Caco-2 (cell line): ENCODE results near the gene FAM81A. TPM values are rescaled to one million over a fixed set of nuclear protein-coding genes. Genes with fewer than 3 reads are reported as not detected.

Source experiments
- BruUV-seq: library from RNA; stranded (reverse); fragments of 400-500 nt; replicated peaks from 2 replicates; lab custom pipeline; 2021; lab: Mats Ljungman, UMichigan
- CTCF ChIA-PET: fragments of 300-600 bp; sonication (Branson Sonifier 250); formaldehyde crosslinking; loops from one replicate; lab custom pipeline; 2022; ENCODE audit warnings: antibody characterized with exemption; lab: Charles Lee
- POLR2A ChIA-PET: fragments of 300-600 bp; sonication (Branson Sonifier 250); formaldehyde crosslinking; loops from one replicate; lab custom pipeline; 2022; ENCODE audit warnings: antibody characterized with exemption; lab: Charles Lee
- DNase-seq, 2 experiments: peaks; one replicate each; pipeline versions ENCODE4 v3.0.0 to v3.0.0-alpha.2; 2020 to 2022
- H3K27me3 ChIP-seq: replicated peaks from 2 replicates; pipeline ENCODE4 v1.6.0; 2011; ENCODE audit warnings: low read length; ENCODE audit not compliant: control insufficient read depth, insufficient read depth
- H3K36me3 ChIP-seq: 2 replicates; pipeline ENCODE4 v1.5.1; 2011; ENCODE audit warnings: low read length; ENCODE audit not compliant: control insufficient read depth, insufficient read depth
- H3K4me1 ChIP-seq: fragments of 250-450 bp; sonication (Bioruptor Pico); 2 replicates; pipeline ENCODE4 v1.5.1; 2020; ENCODE audit warnings: mild to moderate bottlenecking
- H3K4me3 ChIP-seq: 2 replicates; pipeline ENCODE4 v1.5.1; 2011; ENCODE audit warnings: low read depth, mild to moderate bottlenecking, control low read depth, low read length
- H3K9me3 ChIP-seq: fragments of 250-450 bp; sonication (Bioruptor Pico); 2 replicates; pipeline ENCODE4 v1.5.1; 2020; ENCODE audit warnings: mild to moderate bottlenecking, moderate library complexity
- H3K27ac Mint-ChIP-seq: one replicate; pipeline ENCODE4 v1.8.0; 2022; ENCODE audit warnings: mixed read lengths; ENCODE audit not compliant: unreplicated experiment
- H3K27me3 Mint-ChIP-seq: one replicate; pipeline ENCODE4 v1.8.0; 2022; ENCODE audit warnings: mixed read lengths; ENCODE audit not compliant: insufficient read depth, unreplicated experiment
- H3K36me3 Mint-ChIP-seq: one replicate; pipeline ENCODE4 v1.8.0; 2022; ENCODE audit warnings: mild to moderate bottlenecking, mixed read lengths; ENCODE audit not compliant: insufficient read depth, unreplicated experiment
- H3K4me1 Mint-ChIP-seq: one replicate; pipeline ENCODE4 v1.8.0; 2022; ENCODE audit warnings: low read depth, mixed read lengths; ENCODE audit not compliant: unreplicated experiment
- H3K4me3 Mint-ChIP-seq: one replicate; pipeline ENCODE4 v1.8.0; 2022; ENCODE audit warnings: mild to moderate bottlenecking, moderate library complexity, mixed read lengths; ENCODE audit not compliant: unreplicated experiment
- H3K9me3 Mint-ChIP-seq: one replicate; pipeline ENCODE4 v1.8.0; 2022; ENCODE audit warnings: mixed read lengths; ENCODE audit not compliant: unreplicated experiment
- intact Hi-C: fragments of 100-400 bp; cut with micrococcal nuclease; formaldehyde crosslinking; loops from one replicate; pipeline ENCODE4 v1.10.0; 2022; ENCODE audit not compliant: unreplicated experiment
- total RNA-seq: library from RNA; stranded (reverse); gene quantifications from 2 replicates; pipeline ENCODE4 v1.2.3, GENCODE V29; 2022
- TF ChIP-seq, protein P1 (sequence below), 2 experiments: fragments of 200-600 bp in 1 of 2; IDR thresholded peaks; 1 replicate in 1 of 2; 2 replicates in 1 of 2; pipeline versions ENCODE4 v1.5.1 to v1.8.0; 2011 to 2022; ENCODE audit warnings: antibody characterized with exemption in 1 of 2, control low read depth in 1 of 2, inconsistent platforms in 1 of 2, low read depth in 1 of 2, low read length in 1 of 2, mild to moderate bottlenecking in 1 of 2, moderate library complexity in 1 of 2; ENCODE audit not compliant: insufficient read depth in 1 of 2, severe bottlenecking in 1 of 2, unreplicated experiment in 1 of 2

Gene FAM81A
- total RNA-seq, 1 experiment from 2014 or later, result 6.8 TPM

DNA sequence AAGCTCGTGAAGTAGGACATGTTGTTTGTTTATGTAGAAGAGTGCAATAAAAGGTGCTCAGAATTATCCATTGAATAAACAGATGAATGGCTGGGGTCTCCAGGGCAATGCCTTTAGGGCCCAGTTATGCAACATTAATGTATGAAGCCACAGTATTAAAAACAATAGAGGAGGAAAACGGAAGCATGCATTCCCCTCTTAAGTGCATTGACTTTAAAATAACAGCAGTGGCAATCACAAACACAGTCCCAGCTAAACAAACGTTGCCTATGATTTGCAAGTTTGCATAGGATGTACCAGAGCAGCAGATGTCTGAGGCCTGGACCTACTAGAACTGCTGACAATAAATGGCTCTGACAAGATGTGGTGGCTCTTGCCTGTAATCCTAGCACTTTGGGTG, 113.0 kb downstream of the FAM81A start:
- no peaks in the 10 kb centered on the region for H3K9me3 ChIP-seq
- no peak overlapping the region for H3K4me3 Mint-ChIP-seq
- ChIA-PET POLR2A (no interaction called here), CTCF (interaction anchor here (1.2 kb wide), 1 partner anchor 22 kb away, joined by 4 read pairs; no protein-coding TSS in a partner anchor)
- H3K4me1 Mint-ChIP-seq, result peaks cover 34% of the 10 kb centered on the region
- no peak overlapping the region for H3K27ac Mint-ChIP-seq
- H3K9me3 Mint-ChIP-seq, result peaks cover 11% of the 10 kb centered on the region
- DNase-seq, result peak; percentile 24 to 43
- TF ChIP-seq, protein P1, sequence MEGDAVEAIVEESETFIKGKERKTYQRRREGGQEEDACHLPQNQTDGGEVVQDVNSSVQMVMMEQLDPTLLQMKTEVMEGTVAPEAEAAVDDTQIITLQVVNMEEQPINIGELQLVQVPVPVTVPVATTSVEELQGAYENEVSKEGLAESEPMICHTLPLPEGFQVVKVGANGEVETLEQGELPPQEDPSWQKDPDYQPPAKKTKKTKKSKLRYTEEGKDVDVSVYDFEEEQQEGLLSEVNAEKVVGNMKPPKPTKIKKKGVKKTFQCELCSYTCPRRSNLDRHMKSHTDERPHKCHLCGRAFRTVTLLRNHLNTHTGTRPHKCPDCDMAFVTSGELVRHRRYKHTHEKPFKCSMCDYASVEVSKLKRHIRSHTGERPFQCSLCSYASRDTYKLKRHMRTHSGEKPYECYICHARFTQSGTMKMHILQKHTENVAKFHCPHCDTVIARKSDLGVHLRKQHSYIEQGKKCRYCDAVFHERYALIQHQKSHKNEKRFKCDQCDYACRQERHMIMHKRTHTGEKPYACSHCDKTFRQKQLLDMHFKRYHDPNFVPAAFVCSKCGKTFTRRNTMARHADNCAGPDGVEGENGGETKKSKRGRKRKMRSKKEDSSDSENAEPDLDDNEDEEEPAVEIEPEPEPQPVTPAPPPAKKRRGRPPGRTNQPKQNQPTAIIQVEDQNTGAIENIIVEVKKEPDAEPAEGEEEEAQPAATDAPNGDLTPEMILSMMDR (IDR thresholded peaks at IDR 0.05; ENCODE audit: insufficient read depth in 1 of 2, low read depth in 1 of 2, low read length in 1 of 2, severe bottlenecking in 1 of 2, unreplicated experiment in 1 of 2), result no peak
- intact Hi-C loops, result no loop called here
- no TSS peak for BruUV-seq
- H3K36me3 Mint-ChIP-seq, result no peaks in the 10 kb centered on the region
- no peak overlapping the region for H3K4me3 ChIP-seq
- H3K36me3 ChIP-seq, result no peaks in the 10 kb centered on the region
- H3K27me3 ChIP-seq, result no peaks in the 10 kb centered on the region; the same call in 1 of the 2 replicates
- peaks cover 2% of the 10 kb centered on the region for H3K27me3 Mint-ChIP-seq
- peaks cover 31% of the 10 kb centered on the region for H3K4me1 ChIP-seq

DNA sequence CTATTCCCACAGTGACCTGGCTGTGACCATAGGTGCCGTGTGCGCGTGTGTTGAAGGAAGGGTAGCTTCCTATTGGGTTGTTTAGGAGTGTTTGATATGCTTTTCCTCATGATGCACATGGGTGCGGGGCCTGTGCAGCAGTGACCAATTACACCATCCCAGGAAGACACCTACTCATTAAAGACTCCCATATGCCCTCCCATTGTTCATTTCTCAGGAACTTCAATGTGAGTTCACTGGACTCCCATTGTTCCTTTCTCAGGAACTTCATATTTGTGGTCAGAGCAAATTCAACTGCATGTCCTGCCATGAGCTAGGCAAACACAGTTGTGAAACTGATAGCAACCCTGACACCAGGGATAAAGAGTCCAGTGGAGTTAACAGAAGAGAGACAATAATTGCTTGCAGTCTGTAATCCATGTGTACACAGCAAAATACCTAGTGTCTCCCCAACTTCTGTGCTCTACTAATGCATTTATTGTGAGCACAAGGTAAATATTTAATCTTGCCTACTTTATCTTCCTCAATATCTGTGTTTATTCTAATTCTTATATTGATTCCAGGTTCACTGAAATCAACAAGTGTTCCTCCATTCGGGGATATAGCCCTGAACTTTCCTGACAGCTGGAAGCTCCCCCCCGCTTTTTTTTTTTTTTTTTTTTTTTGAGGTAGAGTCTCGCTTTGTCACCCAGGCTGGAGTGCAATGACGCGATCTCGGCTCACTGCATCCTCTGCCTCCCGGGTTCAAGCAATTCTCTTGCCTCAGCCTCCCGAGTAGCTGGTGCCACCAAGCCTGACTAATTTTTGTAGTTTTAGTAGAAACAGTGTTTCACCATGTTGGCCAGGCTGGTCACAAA, 116.1 kb downstream of the FAM81A start:
- H3K4me3 ChIP-seq, result no peak overlapping the region
- TF ChIP-seq, protein P1 (IDR thresholded peaks at IDR 0.05; ENCODE audit: insufficient read depth in 1 of 2, low read depth in 1 of 2, low read length in 1 of 2, severe bottlenecking in 1 of 2, unreplicated experiment in 1 of 2), result no peak
- no TSS peak for BruUV-seq
- H3K4me1 Mint-ChIP-seq, result peaks cover 30% of the 10 kb centered on the region
- ChIA-PET POLR2A (interaction anchor here (0.5 to 0.6 kb wide), 3 partner anchors 20 to 449 kb away, joined by 3 to 7 read pairs (median 3); partner anchors contain the start of gene GTF2A2), CTCF (interaction anchor here (0.9 to 1.9 kb wide), 4 partner anchors 18 to 79 kb away, joined by 3 to 8 read pairs (median 6); no protein-coding TSS in a partner anchor)
- intact Hi-C loops, result loop anchor here (1.0 kb wide), 1 partner anchor 16 kb away; no protein-coding TSS in a partner anchor
- H3K9me3 Mint-ChIP-seq, result no peaks in the 10 kb centered on the region
- H3K4me3 Mint-ChIP-seq, result no peak overlapping the region
- H3K27me3 Mint-ChIP-seq, result peaks cover 4% of the 10 kb centered on the region
- H3K4me1 ChIP-seq, result peaks cover 29% of the 10 kb centered on the region
- H3K27me3 ChIP-seq, result no peaks in the 10 kb centered on the region; the same call in 1 of the 2 replicates
- H3K27ac Mint-ChIP-seq, result no peak overlapping the region
- no peaks in the 10 kb centered on the region for H3K36me3 Mint-ChIP-seq
- no peaks in the 10 kb centered on the region for H3K36me3 ChIP-seq
- H3K9me3 ChIP-seq, result no peaks in the 10 kb centered on the region
- peak; percentile 79 to 86 for DNase-seq

DNA sequence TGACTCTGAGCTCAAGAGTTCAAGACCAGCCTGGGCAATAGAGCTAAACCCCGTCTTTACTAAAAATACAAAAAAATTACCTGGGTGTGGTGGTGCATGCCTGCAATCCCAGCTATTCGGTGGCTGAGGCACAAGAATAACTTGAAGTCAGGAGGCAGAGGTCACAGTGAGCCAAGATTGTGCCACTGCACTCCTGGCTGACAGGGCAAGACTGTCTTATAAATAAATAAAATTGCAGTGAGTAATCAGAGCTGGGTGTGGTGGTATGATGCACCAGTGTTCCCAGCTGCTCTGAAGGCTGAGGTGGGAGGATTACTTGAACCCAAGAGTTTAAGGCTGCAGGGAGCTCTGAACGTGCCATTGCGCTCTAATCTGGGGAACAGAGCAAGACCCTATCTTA, 117.7 kb downstream of the FAM81A start:
- Mint-ChIP-seq H3K9me3 (no peaks in the 10 kb centered on the region), H3K4me3 (no peak overlapping the region), H3K27me3 (peaks cover 4% of the 10 kb centered on the region), H3K4me1 (peaks cover 17% of the 10 kb centered on the region), H3K27ac (no peak overlapping the region), H3K36me3 (no peaks in the 10 kb centered on the region)
- Histone ChIP-seq H3K27me3 (no peaks in the 10 kb centered on the region; the same call in 1 of the 2 replicates), H3K9me3 (no peaks in the 10 kb centered on the region), H3K36me3 (no peaks in the 10 kb centered on the region), H3K4me1 (peaks cover 20% of the 10 kb centered on the region), H3K4me3 (no peak overlapping the region)
- BruUV-seq, result no TSS peak
- TF ChIP-seq, protein P1 (IDR thresholded peaks at IDR 0.05; ENCODE audit: insufficient read depth in 1 of 2, low read depth in 1 of 2, low read length in 1 of 2, severe bottlenecking in 1 of 2, unreplicated experiment in 1 of 2), result no peak
- CTCF ChIA-PET, result no interaction called here
- intact Hi-C loops, result no loop called here
- POLR2A ChIA-PET, result no interaction called here
- no peak for DNase-seq
